K562 (cell line): ENCODE data around the gene KCNH3. TPM values are rescaled to one million over a fixed set of nuclear protein-coding genes. Genes with fewer than 3 reads are reported as not detected.
"Not testable (repeated sequence)": the region's sequence is repeated elsewhere in the genome, so short reads cannot be mapped to it uniquely, and the experiment has no call there.

Source experiments
- ATAC-seq: fragments of 200-7000 bp; cut with Tn5 transposase; 3 replicates; pipeline ENCODE4 v1.9.1; 2020; ENCODE audit warnings: moderate library complexity
- BruUV-seq: library from RNA; stranded (reverse); fragments of 400-500 nt; replicated peaks from 2 replicates; lab custom pipeline; 2021; lab: Mats Ljungman, UMichigan
- CTCF ChIA-PET: fragments of 300-600 bp; formaldehyde crosslinking; extraction: SDS; loops from one replicate; lab custom pipeline; 2021; ENCODE audit warnings: low intra/inter-chr PET ratio; lab: Yijun Ruan, JAX
- POLR2A ChIA-PET: fragments of 300-600, 350-650 bp; sonication (Branson Sonifier 250); formaldehyde crosslinking; extraction: SDS; loops from one replicate; lab custom pipeline; 2021; ENCODE audit warnings: antibody characterized with exemption, inconsistent platforms; lab: Yijun Ruan, JAX
- DNase-seq, 4 experiments: peaks; one replicate each; pipeline versions ENCODE4 v3.0.0 to v3.0.0-alpha.2; 2011 to 2018; ENCODE audit warnings: low spot score in 3 of 4, mixed read lengths in 3 of 4; ENCODE audit errors: extremely low read depth in 1 of 4
- FAIRE-seq: peaks from 2 replicates; lab custom pipeline; 2011; peaks lifted over from hg19 to GRCh38; lab: Jason Lieb, UNC
- H2AFZ ChIP-seq: 2 replicates; pipeline ENCODE4 v1.6.0; 2011; ENCODE audit warnings: low read depth, low read length, control low read depth, inconsistent platforms
- H3K27ac ChIP-seq: fragments of 200-600 bp; 3 replicates; pipeline ENCODE4 v1.8.0; 2011; ENCODE audit warnings: low read depth, mild to moderate bottlenecking, control low read depth, inconsistent platforms, low read length, moderate library complexity, mixed read lengths; ENCODE audit errors: extremely low read depth
- H3K27me3 ChIP-seq, 2 experiments: fragments of 300-600 bp in 1 of 2; 2 replicates in 1 of 2; 3 replicates in 1 of 2; pipeline versions ENCODE4 v1.6.0 to v1.8.0; 2011; ENCODE audit warnings: inconsistent platforms in 2 of 2, low read length in 2 of 2, mild to moderate bottlenecking in 1 of 2, mixed read lengths in 1 of 2, moderate library complexity in 1 of 2; ENCODE audit not compliant: control insufficient read depth in 2 of 2, insufficient read depth in 2 of 2
- H3K36me3 ChIP-seq: fragments of 300-600 bp; 3 replicates; pipeline ENCODE4 v1.8.0; 2011; ENCODE audit warnings: mild to moderate bottlenecking, low read length, inconsistent platforms; ENCODE audit not compliant: control insufficient read depth, insufficient read depth
- H3K4me1 ChIP-seq, 2 experiments: fragments of 200-600 bp in 1 of 2; replicated peaks in 1 of 2; 2 replicates in 1 of 2; 3 replicates in 1 of 2; pipeline versions ENCODE4 v1.5.1 to v1.8.0; 2011; ENCODE audit warnings: inconsistent platforms in 2 of 2, low read length in 2 of 2, mild to moderate bottlenecking in 1 of 2, mixed read lengths in 1 of 2, moderate library complexity in 1 of 2; ENCODE audit not compliant: control insufficient read depth in 2 of 2, insufficient read depth in 2 of 2
- H3K4me2 ChIP-seq: 2 replicates; pipeline ENCODE4 v1.6.1; 2011; ENCODE audit warnings: low read length, control low read depth, inconsistent platforms, mixed read lengths; ENCODE audit not compliant: insufficient read depth
- H3K4me3 ChIP-seq: fragments of 200-600 bp; sonication (generic), shearing (Covaris generic); 2 replicates; pipeline ENCODE4 v1.5.1; 2016; ENCODE audit warnings: control low read depth, inconsistent platforms
- H3K79me2 ChIP-seq: fragments of 200-600 bp; 3 replicates; pipeline ENCODE4 v1.8.0; 2011; ENCODE audit warnings: low read length, inconsistent platforms; ENCODE audit not compliant: control insufficient read depth, insufficient read depth
- H3K9ac ChIP-seq, 2 experiments: 2 replicates each; pipeline versions ENCODE4 v1.6.0 to v1.6.1; 2011; ENCODE audit warnings: low read depth in 2 of 2, low read length in 2 of 2, control low read depth in 1 of 2, inconsistent platforms in 1 of 2, mild to moderate bottlenecking in 1 of 2, mixed read lengths in 1 of 2; ENCODE audit not compliant: insufficient read depth in 1 of 2
- H3K9me1 ChIP-seq: one replicate; pipeline ENCODE4 v1.6.0; 2011; ENCODE audit warnings: inconsistent platforms, mild to moderate bottlenecking, low read length, moderate library complexity; ENCODE audit not compliant: control insufficient read depth, insufficient read depth
- H3K9me3 ChIP-seq: replicated peaks from 2 replicates; pipeline ENCODE4 v1.5.1; 2011; ENCODE audit warnings: low read depth, low read length, inconsistent platforms; ENCODE audit not compliant: control insufficient read depth, insufficient read depth
- H4K20me1 ChIP-seq: replicated peaks from 2 replicates; pipeline ENCODE4 v1.6.1; 2011; ENCODE audit warnings: low read length, inconsistent platforms, mixed read lengths; ENCODE audit not compliant: control insufficient read depth, insufficient read depth
- NR2C1 ChIP-seq, 2 experiments: fragments of 450-650 bp; IDR thresholded peaks; 2 replicates each; pipeline ENCODE4 v1.6.1; 2017; ENCODE audit warnings: mild to moderate bottlenecking in 2 of 2, antibody characterized with exemption in 1 of 2, inconsistent platforms in 1 of 2, missing compliant biosample characterization in 1 of 2, missing genetic modification characterization in 1 of 2
- SOX6 ChIP-seq: fragments of 450-650 bp; IDR thresholded peaks from 2 replicates; pipeline ENCODE4 v1.6.1; 2014; ENCODE audit warnings: mild to moderate bottlenecking
- XRCC5 ChIP-seq: fragments of 200-400 bp; formaldehyde crosslinking; IDR thresholded peaks from 2 replicates; pipeline ENCODE4 v1.6.1; 2017; ENCODE audit warnings: low read depth, mild to moderate bottlenecking, low read length
- ZNF444 ChIP-seq: fragments of 250-450 bp; sonication (Bioruptor Pico); IDR thresholded peaks from 2 replicates; pipeline ENCODE4 v1.4.0; 2020; ENCODE audit warnings: mild to moderate bottlenecking, moderate library complexity
- ZNF507 ChIP-seq: conservative IDR thresholded peaks from 2 replicates; pipeline ENCODE4 v1.6.1; 2017; ENCODE audit warnings: missing genetic modification characterization, missing compliant biosample characterization
- WGBS: fragments of 100-300 bp; shearing (Covaris generic); methylation state at CpG from one replicate; pipeline ENCODE4 v1.1.6; 2016; ENCODE audit warnings: low coverage, mixed read lengths; ENCODE audit not compliant: insufficient coverage; ENCODE audit errors: missing lambda C conversion rate; 5-methylcytosine and 5-hydroxymethylcytosine counted together
- in situ Hi-C: fragments of 300-500 bp; cut with MboI; formaldehyde crosslinking; loops from 4 replicates; pipeline ENCODE4 v1.15.0; 2018; ENCODE audit warnings: inconsistent platforms, mixed read lengths
- intact Hi-C: fragments of 100-400 bp; cut with micrococcal nuclease; formaldehyde crosslinking; loops from 2 replicates; pipeline ENCODE4 v1.14.2; 2022
- polyA plus RNA-seq, 8 experiments: library from polyadenylated mRNA; depleted of rRNA in 4 of 8; stranded (reverse) in 5 of 8; unstranded in 3 of 8; fragments of >200 nt; fragmentation: Nextera tagmentation in 2 of 8; fragmentation: Illumina TruSeq in 1 of 8; extraction: Ambion mirVana in 2 of 8; extraction: Trizol in 1 of 8; gene quantifications; 2 replicates each; pipeline versions ENCODE4 v1.2.1 to v1.2.3, GENCODE V29; 2011 to 2014; ENCODE audit warnings: inconsistent platforms in 1 of 8, missing spikeins in 1 of 8
- total RNA-seq, 7 experiments: library from RNA; depleted of rRNA in 6 of 7; stranded (reverse); fragments of >200 nt in 6 of 7; fragmentation: Illumina TruSeq in 2 of 7; extraction: Trizol in 2 of 7; gene quantifications; 2 replicates each; pipeline versions ENCODE4 v1.2.1 to v1.2.3, GENCODE V29; 2011 to 2021; ENCODE audit warnings: low replicate concordance in 1 of 7

Gene KCNH3
- total and polyA plus RNA-seq, 9 of the 15 experiments (the other 6 are each of a cell fraction or from before 2014, with no cell fraction given): 0.01 to 0.09 TPM; not detected in 7

DNA sequence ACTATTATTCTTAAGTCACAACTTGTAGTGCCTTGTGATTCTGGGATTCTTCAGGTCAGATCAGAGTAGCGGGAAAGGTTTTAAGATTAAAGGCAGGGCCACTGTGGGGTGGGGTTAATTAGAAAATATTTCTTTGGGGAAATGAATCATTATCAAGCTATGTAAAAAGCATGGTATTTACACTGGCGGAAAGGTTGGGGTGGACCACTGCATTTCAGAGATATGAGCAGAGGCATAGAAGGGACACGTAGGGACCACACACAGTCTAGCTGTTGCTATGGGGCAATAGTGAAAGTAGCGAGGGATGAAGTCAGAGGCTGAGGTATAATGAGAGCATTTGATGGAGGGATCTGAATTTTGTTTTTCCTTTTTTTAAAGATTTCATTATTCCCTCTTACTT is 31.7 kb upstream of the KCNH3 start:
- FAIRE-seq (no peak), DNase-seq (no peak), ATAC-seq (no peak)
- Histone ChIP-seq H3K27me3 (no peaks in the 10 kb centered on the region), H3K9me1 (no peaks in the 10 kb centered on the region), H3K4me1 (no peaks in the 10 kb centered on the region), H3K4me2 (no peak overlapping the region), H3K36me3 (no peaks in the 10 kb centered on the region; the same call in 2 of the 3 replicates), H3K9ac (no peak overlapping the region), H3K79me2 (no peaks in the 10 kb centered on the region), H3K4me3 (no peak overlapping the region), H3K9me3 (no peaks in the 10 kb centered on the region; the same call in 1 of the 2 replicates), H3K27ac (no peak overlapping the region), H2AFZ (no peak overlapping the region), H4K20me1 (no peaks in the 10 kb centered on the region)
- no TSS peak for BruUV-seq
- no peak for TF ChIP-seq ZNF507
- no peak for TF ChIP-seq NR2C1 (IDR thresholded peaks at IDR 0.05)
- no peak for TF ChIP-seq NR2C1 (tag; IDR thresholded peaks at IDR 0.05)
- TF ChIP-seq SOX6: no peak
- no peak for TF ChIP-seq XRCC5
- TF ChIP-seq ZNF444 (CRISPR knock-in tag): no peak
- in situ Hi-C loops (no loop called here), intact Hi-C loops (no loop called here)
- POLR2A ChIA-PET: interaction anchor here (0.6 kb wide), 1 partner anchor 230 kb away, joined by 4 read pairs; no protein-coding TSS in a partner anchor
- CTCF ChIA-PET: no interaction called here
- WGBS: 94% methylated on average over 4 of the region's 4 CpGs

GRCh38 chr12:49509681-49510080 is 29.1 kb upstream of the KCNH3 start:
- DNase-seq, in situ Hi-C loops, intact Hi-C loops, ATAC-seq, H3K27me3 ChIP-seq, BruUV-seq, H2AFZ ChIP-seq, H3K9me1 ChIP-seq, H3K9me3 ChIP-seq, H3K36me3 ChIP-seq, H3K79me2 ChIP-seq, H3K4me1 ChIP-seq, H3K9ac ChIP-seq, H4K20me1 ChIP-seq, H3K4me2 ChIP-seq, H3K27ac ChIP-seq, H3K4me3 ChIP-seq, FAIRE-seq: not testable (repeated sequence)
- POLR2A ChIA-PET: interaction anchor here (1.4 to 1.9 kb wide), 2 partner anchors 143 to 159 kb away, joined by 4 to 9 read pairs; no protein-coding TSS in a partner anchor
- WGBS: 92% methylated on average over 7 of the region's 8 CpGs
- CTCF ChIA-PET: interaction anchor here (0.6 kb wide), 1 partner anchor 147 kb away, joined by 5 read pairs; no protein-coding TSS in a partner anchor
